Keratinocyte (primary cell): Measurements from ENCODE around the gene OR1F1. TPM values are rescaled to one million over a fixed set of nuclear protein-coding genes. Genes with fewer than 3 reads are reported as not detected.

Experiments
- DNase-seq: peaks from one replicate; pipeline ENCODE4 v3.0.0-alpha.2; 2011; ENCODE audit warnings: low read depth, missing footprints, low spot score
- FAIRE-seq: peaks from 2 replicates; lab custom pipeline; 2011; peaks lifted over from hg19 to GRCh38; lab: Jason Lieb, UNC
- H2AFZ ChIP-seq: 2 replicates; pipeline ENCODE4 v1.6.0; 2012; ENCODE audit warnings: low read length, control low read depth, inconsistent platforms; ENCODE audit not compliant: control insufficient read depth
- H3K27ac ChIP-seq: 2 replicates; pipeline ENCODE4 v1.5.1; 2011; ENCODE audit warnings: low read length; ENCODE audit not compliant: control insufficient read depth, insufficient read depth
- H3K27me3 ChIP-seq: 3 replicates; pipeline ENCODE4 v1.6.0; 2011; ENCODE audit warnings: low read length; ENCODE audit not compliant: control insufficient read depth, insufficient read depth; ENCODE audit errors: extremely low read depth
- H3K36me3 ChIP-seq, 2 experiments: 2 replicates in 1 of 2; 3 replicates in 1 of 2; pipeline ENCODE4 v1.5.1; 2011; ENCODE audit warnings: low read length in 2 of 2, mild to moderate bottlenecking in 1 of 2; ENCODE audit not compliant: control insufficient read depth in 2 of 2, insufficient read depth in 2 of 2; ENCODE audit errors: extremely low read depth in 1 of 2
- H3K4me1 ChIP-seq: 3 replicates; pipeline ENCODE4 v1.5.1; 2011; ENCODE audit warnings: low read length; ENCODE audit not compliant: control insufficient read depth, insufficient read depth; ENCODE audit errors: extremely low read depth
- H3K4me2 ChIP-seq: 3 replicates; pipeline ENCODE4 v1.6.0; 2011; ENCODE audit warnings: low read depth, low read length; ENCODE audit not compliant: control insufficient read depth, insufficient read depth; ENCODE audit errors: extremely low read depth
- H3K4me3 ChIP-seq, 3 experiments: fragments of 200-600 bp in 1 of 3; sonication (generic) in 1 of 3; 2 replicates in 2 of 3; 3 replicates in 1 of 3; pipeline ENCODE4 v1.5.1; 2011 to 2016; ENCODE audit warnings: low read length in 3 of 3, mild to moderate bottlenecking in 3 of 3, control low read depth in 2 of 3, inconsistent platforms in 1 of 3, low read depth in 1 of 3, mixed read lengths in 1 of 3, mixed run types in 1 of 3, moderate library complexity in 1 of 3; ENCODE audit not compliant: control insufficient read depth in 2 of 3, insufficient read depth in 2 of 3; ENCODE audit errors: extremely low read depth in 1 of 3
- H3K79me2 ChIP-seq: 2 replicates; pipeline ENCODE4 v1.6.0; 2012; ENCODE audit warnings: low read length; ENCODE audit not compliant: control insufficient read depth, insufficient read depth
- H3K9ac ChIP-seq: 3 replicates; pipeline ENCODE4 v1.6.0; 2011; ENCODE audit warnings: low read length; ENCODE audit not compliant: control insufficient read depth, insufficient read depth; ENCODE audit errors: extremely low read depth
- H3K9me1 ChIP-seq: 3 replicates; pipeline ENCODE4 v1.6.0; 2011; ENCODE audit warnings: low read length; ENCODE audit not compliant: control insufficient read depth, insufficient read depth; ENCODE audit errors: extremely low read depth
- H3K9me3 ChIP-seq: 2 replicates; pipeline ENCODE4 v1.5.1; 2012; ENCODE audit warnings: low read depth, low read length; ENCODE audit not compliant: control insufficient read depth
- H4K20me1 ChIP-seq: 3 replicates; pipeline ENCODE4 v1.6.0; 2011; ENCODE audit warnings: low read length; ENCODE audit not compliant: control insufficient read depth, insufficient read depth; ENCODE audit errors: extremely low read depth
- CTCF ChIP-seq, 3 experiments: IDR thresholded peaks in 1 of 3; conservative IDR thresholded peaks in 1 of 3; optimal IDR thresholded peaks in 1 of 3; 2 replicates in 2 of 3; 3 replicates in 1 of 3; pipeline versions ENCODE3 to v1.5.1; 2011; ENCODE audit warnings: low read length in 3 of 3, mild to moderate bottlenecking in 3 of 3, moderate library complexity in 2 of 3, control low read depth in 1 of 3, inconsistent platforms in 1 of 3; ENCODE audit not compliant: insufficient read depth in 2 of 3; ENCODE audit errors: extremely low read depth in 1 of 3
- EZH2 ChIP-seq: IDR thresholded peaks from one replicate; pipeline ENCODE4 v1.6.1; 2012; ENCODE audit warnings: inconsistent platforms, mild to moderate bottlenecking, low read length, moderate library complexity
- dilution Hi-C: fragments of 300-500 bp; cut with MboI; formaldehyde crosslinking; loops from one replicate; pipeline ENCODE4 v1.7.0; 2020; ENCODE audit warnings: low sequenced_read_pairs; ENCODE audit not compliant: extremely low pct_ligation_motif_present
- polyA plus RNA-seq, 5 experiments: library from polyadenylated mRNA; depleted of rRNA in 3 of 5; stranded (reverse) in 3 of 5; stranded (forward) in 1 of 5; unstranded in 1 of 5; fragments of >200 nt; gene quantifications; 1 replicate in 1 of 5; 2 replicates in 3 of 5; 3 replicates in 1 of 5; pipeline versions ENCODE4 v1.2.1 to v1.2.3, GENCODE V29; 2011 to 2012; ENCODE audit warnings: missing spikeins in 2 of 5, low read depth in 1 of 5, low replicate concordance in 1 of 5

The OR1F1 gene
- polyA plus RNA-seq, 1 donor (not counting 4 experiments of a cell fraction or from before 2014, with no cell fraction given): 0.51 TPM

- no peak for TF ChIP-seq CTCF (optimal IDR thresholded peaks at IDR 0.05 in 1 of 3, IDR thresholded peaks at IDR 0.05 in 1 of 3, conservative IDR thresholded peaks at IDR 0.05 in 1 of 3; ENCODE audit: extremely low read depth in 1 of 3, insufficient read depth in 2 of 3, low read length in 3 of 3)
- TF ChIP-seq EZH2: no peak
Observed at GRCh38 chr16:3243882-3244281, 55.9 kb downstream of the OR1F1 start.

GRCh38 chr16:3246002-3246401 lies 58.0 kb downstream of the OR1F1 start:
- dilution Hi-C loops: no loop called here
- Histone ChIP-seq H3K4me2 (no peak overlapping the region), H2AFZ (no peak overlapping the region), H3K9me3 (no peaks in the 10 kb centered on the region), H3K9me1 (no peaks in the 10 kb centered on the region), H3K79me2 (no peaks in the 10 kb centered on the region), H3K27me3 (no peaks in the 10 kb centered on the region), H3K27ac (no peak overlapping the region), H3K36me3 (no peaks in the 10 kb centered on the region), H3K4me3 (no peak overlapping the region), H3K9ac (no peak overlapping the region), H3K4me1 (no peaks in the 10 kb centered on the region), H4K20me1 (no peaks in the 10 kb centered on the region)
- DNase-seq (no peak), FAIRE-seq (no peak)
- TF ChIP-seq EZH2 (no peak), CTCF (optimal IDR thresholded peaks at IDR 0.05 in 1 of 3, IDR thresholded peaks at IDR 0.05 in 1 of 3, conservative IDR thresholded peaks at IDR 0.05 in 1 of 3; ENCODE audit: extremely low read depth in 1 of 3, insufficient read depth in 2 of 3, low read length in 3 of 3) (no peak)

More at GRCh38 chr16:3243882-3244281, 55.9 kb downstream of the OR1F1 start:
- FAIRE-seq (no peak), DNase-seq (no peak)
- no peaks in the 10 kb centered on the region for H3K79me2 ChIP-seq
- no peak overlapping the region for H3K4me2 ChIP-seq
- H2AFZ ChIP-seq: no peak overlapping the region
- no peak overlapping the region for H3K27ac ChIP-seq
- no peaks in the 10 kb centered on the region for H3K27me3 ChIP-seq
- no peaks in the 10 kb centered on the region for H4K20me1 ChIP-seq
- H3K9me3 ChIP-seq: no peaks in the 10 kb centered on the region
- dilution Hi-C loops: no loop called here
- no peaks in the 10 kb centered on the region for H3K36me3 ChIP-seq
- no peaks in the 10 kb centered on the region for H3K4me1 ChIP-seq
- no peak overlapping the region for H3K9ac ChIP-seq
- no peaks in the 10 kb centered on the region for H3K9me1 ChIP-seq
- no peak overlapping the region for H3K4me3 ChIP-seq
